Naive thymus-derived CD4-positive, alpha-beta T cell (primary cell): ENCODE data around the gene GRK7. TPM values are rescaled to one million over a fixed set of nuclear protein-coding genes. Genes with fewer than 3 reads are reported as not detected.

ENCODE experiments used
- ATAC-seq: fragments of 150-1000 bp; cut with Tn5 transposase; 2 replicates; pipeline ENCODE4 v1.10.0; 2021; ENCODE audit warnings: mild to moderate bottlenecking, moderate library complexity
- CTCF ChIA-PET: fragments of 350-600 bp; sonication (Branson Sonifier 250); formaldehyde crosslinking; loops from one replicate; lab custom pipeline; 2021; ENCODE audit warnings: antibody characterized with exemption; lab: Charles Lee
- POLR2A ChIA-PET: fragments of 350-600 bp; sonication (Branson Sonifier 250); formaldehyde crosslinking; loops from one replicate; lab custom pipeline; 2021; ENCODE audit warnings: antibody characterized with exemption, inconsistent platforms; lab: Charles Lee
- DNase-seq, 9 donors: peaks; one replicate each; pipeline versions ENCODE4 v3.0.0 to v3.0.0-alpha.2; 2020 to 2022; ENCODE audit warnings: mixed read lengths in 1 of 9
- H3K27ac ChIP-seq: one replicate; pipeline ENCODE4 v1.7.0; 2013; ENCODE audit warnings: mild to moderate bottlenecking, low read depth, low read length, moderate library complexity
- H3K27me3 ChIP-seq, 2 donors: one replicate each; pipeline ENCODE4 v1.7.0; 2013; ENCODE audit warnings: low read length in 2 of 2, mild to moderate bottlenecking in 2 of 2, moderate library complexity in 2 of 2; ENCODE audit not compliant: control insufficient read depth in 2 of 2, insufficient read depth in 2 of 2
- H3K36me3 ChIP-seq, 3 experiments: 1 replicate in 2 of 3; 2 replicates in 1 of 3; pipeline ENCODE4 v1.7.0; 2013; ENCODE audit warnings: low read length in 3 of 3, mild to moderate bottlenecking in 3 of 3, moderate library complexity in 1 of 3; ENCODE audit not compliant: insufficient read depth in 3 of 3, control insufficient read depth in 2 of 3
- H3K4me1 ChIP-seq, 2 donors: one replicate each; pipeline ENCODE4 v1.7.0; 2013; ENCODE audit warnings: low read length in 2 of 2, mild to moderate bottlenecking in 2 of 2, moderate library complexity in 1 of 2; ENCODE audit not compliant: control insufficient read depth in 2 of 2, insufficient read depth in 2 of 2
- H3K4me3 ChIP-seq: 2 replicates; pipeline ENCODE4 v1.7.0; 2013; ENCODE audit warnings: mild to moderate bottlenecking, low read length
- H3K9me3 ChIP-seq, 3 experiments: 1 replicate in 2 of 3; 2 replicates in 1 of 3; pipeline ENCODE4 v1.7.0; 2013; ENCODE audit warnings: low read length in 3 of 3; ENCODE audit not compliant: control insufficient read depth in 2 of 3
- H3K27ac Mint-ChIP-seq, 9 donors: one replicate each; pipeline ENCODE4 v1.8.0; 2020 to 2022; ENCODE audit warnings: mixed read lengths in 9 of 9, mild to moderate bottlenecking in 8 of 9, moderate library complexity in 5 of 9, inconsistent platforms in 2 of 9
- H3K27me3 Mint-ChIP-seq, 5 donors: one replicate each; pipeline ENCODE4 v1.8.0; 2021 to 2022; ENCODE audit warnings: mixed read lengths in 5 of 5, mild to moderate bottlenecking in 1 of 5
- H3K36me3 Mint-ChIP-seq, 5 donors: one replicate each; pipeline ENCODE4 v1.8.0; 2020 to 2022; ENCODE audit warnings: mixed read lengths in 5 of 5, mild to moderate bottlenecking in 3 of 5, inconsistent platforms in 1 of 5
- H3K4me1 Mint-ChIP-seq, 7 donors: one replicate each; pipeline ENCODE4 v1.8.0; 2020 to 2022; ENCODE audit warnings: mixed read lengths in 7 of 7, mild to moderate bottlenecking in 3 of 7, inconsistent platforms in 1 of 7
- H3K4me3 Mint-ChIP-seq, 10 donors: one replicate each; pipeline ENCODE4 v1.8.0; 2020 to 2022; ENCODE audit warnings: mild to moderate bottlenecking in 10 of 10, mixed read lengths in 10 of 10, moderate library complexity in 6 of 10, inconsistent platforms in 2 of 10
- H3K9me3 Mint-ChIP-seq, 11 donors: one replicate each; pipeline ENCODE4 v1.8.0; 2020 to 2022; ENCODE audit warnings: mixed read lengths in 11 of 11, mild to moderate bottlenecking in 4 of 11, inconsistent platforms in 1 of 11, moderate library complexity in 1 of 11
- intact Hi-C, 2 donors: fragments of 100-400 bp; cut with micrococcal nuclease; formaldehyde crosslinking; loops; one replicate each; pipeline ENCODE4 v1.15.1; 2023
- polyA plus RNA-seq, 2 donors: library from polyadenylated mRNA; unstranded; fragments of 300-500 nt; fragmentation: Illumina TruSeq; gene quantifications; one replicate each; pipeline ENCODE4 v1.2.3, GENCODE V29; 2021
- total RNA-seq, 6 experiments: library from RNA in 5 of 6; stranded (reverse) in 5 of 6; gene quantifications; 1 replicate in 5 of 6; 2 replicates in 1 of 6; pipeline ENCODE4 v1.2.3 and lab custom pipeline; 2021 to 2026

Gene GRK7
- total RNA-seq (under 1 TPM; 0.13 to 0.27 (median 0.15) TPM), polyA plus RNA-seq (not detected), total RNA-seq (lab: John Stamatoyannopoulos, UW) (0.67 reads per million)

- H3K36me3 ChIP-seq = no peaks in the 10 kb centered on the region
- Mint-ChIP-seq H3K9me3 (no peaks in the 10 kb centered on the region), H3K4me3 (no peak within 1 kb of the TSS), H3K4me1 (peaks cover 0 to 9% (median 0%) of the 10 kb centered on the region in 7 donors), H3K36me3 (peaks cover 0 to 13% (median 0%) of the 10 kb centered on the region in 5 donors), H3K27me3 (no peaks in the 10 kb centered on the region), H3K27ac (no peak within 1 kb of the TSS)
- no peaks in the 10 kb centered on the region for H3K4me1 ChIP-seq
- POLR2A ChIA-PET = interaction anchor here (1.0 kb wide), 1 partner anchor 11 kb away, joined by 3 read pairs; no protein-coding TSS in a partner anchor
- CTCF ChIA-PET = no interaction called here
- H3K27ac ChIP-seq = no peak within 1 kb of the TSS
- no peak for DNase-seq
- intact Hi-C loops = no loop called here
- ATAC-seq = no peak
- no peaks in the 10 kb centered on the region for H3K27me3 ChIP-seq
- no peak within 1 kb of the TSS for H3K4me3 ChIP-seq
- H3K9me3 ChIP-seq = no peaks in the 10 kb centered on the region
Observed at GRCh38 chr3:141763088-141763750, at the start of gene GRK7. GRK7 (plus strand) TSS chr3:141763408; CDS start chr3:141778285, 14,877 bp downstream.

- H3K4me3 ChIP-seq = no peak overlapping the region
- H3K36me3 ChIP-seq = no peaks in the 10 kb centered on the region
- H3K4me3 Mint-ChIP-seq = no peak overlapping the region
- H3K27ac Mint-ChIP-seq = no peak overlapping the region
- intact Hi-C loops = no loop called here
- no peak for DNase-seq
- peaks cover 0 to 6% (median 0%) of the 10 kb centered on the region in 5 donors for H3K36me3 Mint-ChIP-seq
- no peaks in the 10 kb centered on the region for H3K4me1 Mint-ChIP-seq
- no peaks in the 10 kb centered on the region for H3K27me3 ChIP-seq
- CTCF ChIA-PET = interaction anchor here (0.6 kb wide), 2 partner anchors 14 to 122 kb away, joined by 3 read pairs; no protein-coding TSS in a partner anchor
- H3K27me3 Mint-ChIP-seq = peaks cover 0 to 12% (median 0%) of the 10 kb centered on the region in 5 donors
- POLR2A ChIA-PET = interaction anchor here (0.6 kb wide), 1 partner anchor 24 kb away, joined by 3 read pairs; no protein-coding TSS in a partner anchor
- ATAC-seq = no peak
- peaks cover 2 to 18% (median 5%) of the 10 kb centered on the region in 11 donors for H3K9me3 Mint-ChIP-seq
- H3K4me1 ChIP-seq = no peaks in the 10 kb centered on the region
- no peak overlapping the region for H3K27ac ChIP-seq
- H3K9me3 ChIP-seq = no peaks in the 10 kb centered on the region
Observed at GRCh38 chr3:141714671-141715070, 48.5 kb upstream of the GRK7 start.

- intact Hi-C loops = no loop called here
- DNase-seq = no peak
Observed at GRCh38 chr3:141722081-141722480, 41.1 kb upstream of the GRK7 start.

GRCh38 chr3:141722648-141723047 is 40.6 kb upstream of the GRK7 start:
- H3K27ac Mint-ChIP-seq = no peak overlapping the region
- no peak overlapping the region for H3K4me3 ChIP-seq
- ATAC-seq = no peak
- peaks cover 0 to 1% (median 0%) of the 10 kb centered on the region in 7 donors for H3K4me1 Mint-ChIP-seq
- CTCF ChIA-PET = no interaction called here
- no peaks in the 10 kb centered on the region for H3K4me1 ChIP-seq
- H3K4me3 Mint-ChIP-seq = no peak overlapping the region
- peaks cover 0 to 14% (median 3%) of the 10 kb centered on the region in 5 donors for H3K27me3 Mint-ChIP-seq
- H3K27me3 ChIP-seq = no peaks in the 10 kb centered on the region
- H3K36me3 Mint-ChIP-seq = peaks cover 0 to 3% (median 0%) of the 10 kb centered on the region in 5 donors
- H3K9me3 ChIP-seq = no peaks in the 10 kb centered on the region
- peaks cover 0 to 2% (median 0%) of the 10 kb centered on the region in 11 donors for H3K9me3 Mint-ChIP-seq
- no peak for DNase-seq
- intact Hi-C loops = no loop called here
- POLR2A ChIA-PET = no interaction called here
- no peak overlapping the region for H3K27ac ChIP-seq
- no peaks in the 10 kb centered on the region for H3K36me3 ChIP-seq

More at GRCh38 chr3:141722081-141722480, 41.1 kb upstream of the GRK7 start:
- H3K27me3 Mint-ChIP-seq = peaks cover 0 to 16% (median 3%) of the 10 kb centered on the region in 5 donors
- Histone ChIP-seq H3K27ac (no peak overlapping the region), H3K27me3 (no peaks in the 10 kb centered on the region), H3K36me3 (no peaks in the 10 kb centered on the region), H3K4me3 (no peak overlapping the region), H3K4me1 (no peaks in the 10 kb centered on the region), H3K9me3 (no peaks in the 10 kb centered on the region)
- ChIA-PET POLR2A (interaction anchor here (0.6 kb wide), 1 partner anchor 107 kb away, joined by 3 read pairs; no protein-coding TSS in a partner anchor), CTCF (interaction anchor here (0.6 kb wide), 1 partner anchor 53 kb away, joined by 3 read pairs; no protein-coding TSS in a partner anchor)
- H3K9me3 Mint-ChIP-seq = peaks cover 0 to 4% (median 0%) of the 10 kb centered on the region in 11 donors
- no peak for ATAC-seq
- H3K4me3 Mint-ChIP-seq = no peak overlapping the region
- H3K27ac Mint-ChIP-seq = no peak overlapping the region
- peaks cover 0 to 3% (median 0%) of the 10 kb centered on the region in 5 donors for H3K36me3 Mint-ChIP-seq
- H3K4me1 Mint-ChIP-seq = peaks cover 0 to 1% (median 0%) of the 10 kb centered on the region in 7 donors

GRCh38 chr3:141723255-141723654 is 40.0 kb upstream of the GRK7 start:
- Mint-ChIP-seq H3K36me3 (peaks cover 0 to 3% (median 0%) of the 10 kb centered on the region in 5 donors), H3K4me1 (peaks cover 0 to 1% (median 0%) of the 10 kb centered on the region in 7 donors), H3K4me3 (no peak overlapping the region), H3K27me3 (peaks cover 0 to 17% (median 4%) of the 10 kb centered on the region in 5 donors), H3K9me3 (peaks cover 0 to 2% (median 0%) of the 10 kb centered on the region in 11 donors), H3K27ac (no peak overlapping the region)
- H3K27me3 ChIP-seq = no peaks in the 10 kb centered on the region
- H3K4me3 ChIP-seq = no peak overlapping the region
- ChIA-PET CTCF (interaction anchor here (1.1 kb wide), 1 partner anchor 152 kb away, joined by 4 read pairs; no protein-coding TSS in a partner anchor), POLR2A (no interaction called here)
- DNase-seq (no peak), ATAC-seq (no peak)
- intact Hi-C loops = no loop called here
- no peaks in the 10 kb centered on the region for H3K9me3 ChIP-seq
- no peaks in the 10 kb centered on the region for H3K4me1 ChIP-seq
- H3K27ac ChIP-seq = no peak overlapping the region
- H3K36me3 ChIP-seq = no peaks in the 10 kb centered on the region

- no peak for DNase-seq
- ATAC-seq = no peak
- intact Hi-C loops = no loop called here
- Mint-ChIP-seq H3K27me3 (peaks cover 0 to 23% (median 9%) of the 10 kb centered on the region in 5 donors), H3K36me3 (peaks cover 0 to 3% (median 0%) of the 10 kb centered on the region in 5 donors), H3K27ac (no peak overlapping the region), H3K9me3 (peaks cover 0 to under 1% (median 0%) of the 10 kb centered on the region in 11 donors), H3K4me1 (peaks cover 0 to 1% (median 0%) of the 10 kb centered on the region in 7 donors), H3K4me3 (no peak overlapping the region)
- ChIA-PET CTCF (interaction anchor here (1.1 kb wide), 1 partner anchor 151 kb away, joined by 4 read pairs; no protein-coding TSS in a partner anchor), POLR2A (interaction anchor here (0.5 kb wide), 1 partner anchor 458 kb away, joined by 4 read pairs; no protein-coding TSS in a partner anchor)
- Histone ChIP-seq H3K4me3 (no peak overlapping the region), H3K9me3 (no peaks in the 10 kb centered on the region), H3K27me3 (no peaks in the 10 kb centered on the region), H3K36me3 (no peaks in the 10 kb centered on the region), H3K27ac (no peak overlapping the region), H3K4me1 (no peaks in the 10 kb centered on the region)
Observed at GRCh38 chr3:141724186-141724585, 39.0 kb upstream of the GRK7 start.
